GM19035 (cell line): ENCODE results near the gene E2F4.

Experiments
- ATAC-seq: cut with Tn5 transposase; IDR thresholded peaks from one replicate; pipeline ENCODE4 v1.9.1; 2021; ENCODE audit not compliant: unreplicated experiment

Gene E2F4

GRCh38 chr16:67157892-67158635, 33.9 kb upstream of the E2F4 start:
- no peak for ATAC-seq

GRCh38 chr16:67158637-67159600, 33.0 kb upstream of the E2F4 start:
- ATAC-seq = peak; percentile 45

- ATAC-seq = no peak
These were observed 30.3 kb upstream of the E2F4 start for GRCh38 chr16:67161595-67162058.

GRCh38 chr16:67162506-67163163, 29.3 kb upstream of the E2F4 start:
- no peak for ATAC-seq

GRCh38 chr16:67163164-67163998, 28.6 kb upstream of the E2F4 start:
- no peak for ATAC-seq

GRCh38 chr16:67163999-67164558, 27.9 kb upstream of the E2F4 start:
- no peak for ATAC-seq

- ATAC-seq = no peak
These were observed 27.3 kb upstream of the E2F4 start, which contains the start of gene HSF4 for GRCh38 chr16:67164599-67165061. Gene HSF4 (plus strand): TSS chr16:67164745. CDS start chr16:67164812, 67 bp downstream.

- ATAC-seq = no peak
These were observed 26.6 kb upstream of the E2F4 start for GRCh38 chr16:67165121-67166078.

- no peak for ATAC-seq
These were observed 25.8 kb upstream of the E2F4 start for GRCh38 chr16:67166110-67166547.

GRCh38 chr16:67166598-67167168, 25.3 kb upstream of the E2F4 start:
- ATAC-seq = no peak

- no peak for ATAC-seq
These were observed 24.4 kb upstream of the E2F4 start for GRCh38 chr16:67167588-67167987.

- ATAC-seq = no peak
These were observed 22.9 kb upstream of the E2F4 start for GRCh38 chr16:67169011-67169451.

GRCh38 chr16:67169642-67170167, 22.2 kb upstream of the E2F4 start:
- no peak for ATAC-seq

GRCh38 chr16:67170168-67170948, 21.6 kb upstream of the E2F4 start, which contains the start of gene NOL3:
Gene NOL3 (plus strand): TSS chr16:67170538.
- peak; percentile 41 for ATAC-seq

GRCh38 chr16:67170949-67171649, 20.9 kb upstream of the E2F4 start:
- ATAC-seq = no peak

GRCh38 chr16:67173323-67173722, 18.6 kb upstream of the E2F4 start:
- no peak for ATAC-seq
